Transverse colon (tissue), 4 donors: Measurements from ENCODE around the gene CORIN.

Experiments used
- CTCF ChIP-seq, 5 experiments: fragments of 200-600 bp in 3 of 5; fragments of 450-650 bp in 2 of 5; sonication (generic) in 3 of 5; IDR thresholded peaks; 1 replicate in 2 of 5; 2 replicates in 3 of 5; pipeline ENCODE4 v1.5.1; 2016 to 2017; ENCODE audit warnings: antibody characterized with exemption in 5 of 5, inconsistent platforms in 3 of 5, mild to moderate bottlenecking in 2 of 5, moderate library complexity in 1 of 5
- EP300 ChIP-seq: sonication (generic); formaldehyde crosslinking; IDR thresholded peaks from one replicate; pipeline ENCODE4 v1.6.1; 2017; ENCODE audit warnings: antibody characterized with exemption, low read depth
- POLR2A ChIP-seq: fragments of 450-650 bp; IDR thresholded peaks from one replicate; pipeline ENCODE4 v1.6.1; 2016; ENCODE audit warnings: antibody characterized with exemption, mild to moderate bottlenecking, moderate library complexity
- POLR2AphosphoS5 ChIP-seq, 3 donors: sonication (generic); formaldehyde crosslinking; IDR thresholded peaks; one replicate each; pipeline ENCODE4 v1.6.1; 2016; ENCODE audit warnings: antibody characterized with exemption in 3 of 3

GRCh38 chr4:47741200-47741599, 96.7 kb downstream of the CORIN start:
- TF ChIP-seq EP300: no peak
- no peak for TF ChIP-seq CTCF (IDR thresholded peaks at IDR 0.05)
- no peak for TF ChIP-seq POLR2A
- TF ChIP-seq POLR2AphosphoS5 (IDR thresholded peaks at IDR 0.05): no peak
